Measurements from ENCODE around the gene RTN4RL1. TPM values are rescaled to one million over a fixed set of nuclear protein-coding genes. Genes with fewer than 3 reads are reported as not detected.

The RTN4RL1 gene
- total and polyA plus RNA-seq, 9 of the 15 experiments (the other 6 are each of a cell fraction or from before 2014, with no cell fraction given) = 0.04 to 0.06 (median 0.04) TPM; not detected in 5

- no peak for TF ChIP-seq CLOCK (CRISPR knock-in tag; IDR thresholded peaks at IDR 0.05; ENCODE audit: borderline replicate concordance)
- no peak for TF ChIP-seq NFIX (CRISPR knock-in tag; IDR thresholded peaks at IDR 0.05; ENCODE audit: low read depth)
- TF ChIP-seq RB1 (IDR thresholded peaks at IDR 0.05; ENCODE audit: low read depth) = no peak
- TF ChIP-seq NCOA2 (IDR thresholded peaks at IDR 0.05; ENCODE audit: partially characterized antibody in 2 of 2) = no peak
These were observed 111.4 kb downstream of the RTN4RL1 start (continued) for GRCh38 chr17:1913702-1914101.

- Histone ChIP-seq H3K9me3 (replicated peaks; ENCODE audit: control insufficient read depth, insufficient read depth, low read depth, low read length) (no peaks in the 10 kb centered on the region), H3K4me1 (replicated peaks in 1 of 2; ENCODE audit: control insufficient read depth in 2 of 2, insufficient read depth in 2 of 2, low read length in 2 of 2) (peaks cover 0 to 16% of the 10 kb centered on the region in 2 experiments; a peak in 2 of 5 replicates), H3K36me3 (ENCODE audit: control insufficient read depth, insufficient read depth, low read length) (no peaks in the 10 kb centered on the region), H3K27ac (ENCODE audit: extremely low read depth, low read depth, low read length) (no peak overlapping the region), H3K79me2 (ENCODE audit: control insufficient read depth, insufficient read depth, low read length) (no peaks in the 10 kb centered on the region), H3K9ac (ENCODE audit: insufficient read depth in 1 of 2, low read depth in 2 of 2, low read length in 2 of 2) (no peak overlapping the region), H3K9me1 (ENCODE audit: control insufficient read depth, insufficient read depth, low read length) (no peaks in the 10 kb centered on the region), H2AFZ (ENCODE audit: low read depth, low read length) (no peak overlapping the region), H4K20me1 (replicated peaks; ENCODE audit: control insufficient read depth, insufficient read depth, low read length) (no peaks in the 10 kb centered on the region), H3K27me3 (ENCODE audit: control insufficient read depth in 2 of 2, insufficient read depth in 2 of 2, low read length in 2 of 2) (peaks cover 30 to 59% of the 10 kb centered on the region in 2 experiments), H3K4me2 (ENCODE audit: insufficient read depth, low read length) (no peak overlapping the region), H3K4me3 (no peak overlapping the region)
- no peak for FAIRE-seq
- intact Hi-C loops (cut with micrococcal nuclease) (no loop called here), in situ Hi-C loops (cut with MboI) (loop anchor here (25.0 kb wide), 1 partner anchor 325 kb away; no protein-coding TSS in a partner anchor)
- 1% methylated on average over 7 of the region's 7 CpGs for WGBS (ENCODE audit: insufficient coverage, low coverage, missing lambda C conversion rate)
- TF ChIP-seq RHOXF2B (CRISPR knock-in tag; conservative IDR thresholded peaks at IDR 0.05) = no peak
- TF ChIP-seq ZMIZ1 (IDR thresholded peaks at IDR 0.05; ENCODE audit: low read depth in 2 of 2, low read length in 2 of 2) = no peak
- no peak for TF ChIP-seq BHLHE40 (IDR thresholded peaks at IDR 0.05; ENCODE audit: low read length)
- TF ChIP-seq ZNF253 (CRISPR knock-in tag; conservative IDR thresholded peaks at IDR 0.05) = no peak
- no peak for TF ChIP-seq STAT5B (CRISPR knock-in tag; IDR thresholded peaks at IDR 0.05)
- no peak for TF ChIP-seq FOXM1 (IDR thresholded peaks at IDR 0.05; ENCODE audit: low read depth)
- TF ChIP-seq FOXM1 (CRISPR knock-in tag; IDR thresholded peaks at IDR 0.05; ENCODE audit: low read depth) = no peak
- TF ChIP-seq ETV5 (CRISPR knock-in tag; IDR thresholded peaks at IDR 0.05; ENCODE audit: low read depth) = no peak
- no peak for TF ChIP-seq ARID3A (IDR thresholded peaks at IDR 0.05; ENCODE audit: borderline replicate concordance, low read depth, low read length)
- DNase-seq (ENCODE audit: extremely low read depth in 1 of 4, low spot score in 3 of 4) = no peak
- ChIA-PET POLR2A (interaction anchor here (0.6 to 0.7 kb wide), 2 partner anchors 48 to 197 kb away, joined by 3 read pairs; no protein-coding TSS in a partner anchor), CTCF (ENCODE audit: low intra/inter-chr PET ratio) (no interaction called here)
- no TSS peak for BruUV-seq (replicated peaks)
- no peak for ATAC-seq
These were observed 113.0 kb downstream of the RTN4RL1 start for GRCh38 chr17:1912146-1912545.
